ENCODE measurements around the gene DBN1.

The DBN1 gene

GRCh38 chr5:177439518-177440053 is 33.8 kb downstream of the DBN1 start:
- ChIA-PET CTCF (interaction anchor here (1.8 to 21.0 kb wide), 3 partner anchors 8 to 32 kb away, joined by 5 to 549 read pairs (median 163); partner anchors contain the start of genes F12 and PFN3), POLR2A (interaction anchor here (0.6 kb wide), 1 partner anchor 8 kb away, joined by 5 read pairs; no protein-coding TSS in a partner anchor)
- TF ChIP-seq CTCF (IDR thresholded peaks at IDR 0.05; ENCODE audit: control extremely low read depth, extremely low read depth, low read depth, missing control alignments), result no peak
- no peak for DNase-seq (ENCODE audit: extremely low spot score)

GRCh38 chr5:177438468-177438867 is 35.0 kb downstream of the DBN1 start:
- POLR2A ChIA-PET, result no interaction called here
- no peak for TF ChIP-seq CTCF (IDR thresholded peaks at IDR 0.05; ENCODE audit: control extremely low read depth, extremely low read depth, low read depth, missing control alignments)
- no peak for DNase-seq (ENCODE audit: extremely low spot score)
- CTCF ChIA-PET, result interaction anchor here (14.1 to 21.0 kb wide), 2 partner anchors 16 to 31 kb away, joined by 163 to 549 read pairs; partner anchors contain the start of genes F12 and PFN3

GRCh38 chr5:177437623-177438022 is 35.8 kb downstream of the DBN1 start:
- TF ChIP-seq CTCF (IDR thresholded peaks at IDR 0.05; ENCODE audit: control extremely low read depth, extremely low read depth, low read depth, missing control alignments), result no peak
- POLR2A ChIA-PET, result interaction anchor here (0.6 to 0.9 kb wide), 2 partner anchors 10 to 11 kb away, joined by 4 to 6 read pairs; partner anchors contain the start of gene GRK6
- CTCF ChIA-PET, result interaction anchor here (1.3 to 21.0 kb wide), 4 partner anchors 12 to 47 kb away, joined by 3 to 549 read pairs (median 83); partner anchors contain the start of genes F12 and PFN3
- DNase-seq (ENCODE audit: extremely low spot score), result no peak

- CTCF ChIA-PET, result interaction anchor here (1.0 to 21.0 kb wide), 3 partner anchors 19 to 64 kb away, joined by 3 to 549 read pairs (median 163); partner anchors contain the start of genes F12 and PFN3
- no peak for TF ChIP-seq CTCF (IDR thresholded peaks at IDR 0.05; ENCODE audit: control extremely low read depth, extremely low read depth, low read depth, missing control alignments)
- POLR2A ChIA-PET, result no interaction called here
- DNase-seq (ENCODE audit: extremely low spot score), result no peak
These were observed 37.4 kb downstream of the DBN1 start for GRCh38 chr5:177435847-177436536.

GRCh38 chr5:177434942-177435738 is 38.3 kb downstream of the DBN1 start:
- no peak for TF ChIP-seq CTCF (IDR thresholded peaks at IDR 0.05; ENCODE audit: control extremely low read depth, extremely low read depth, low read depth, missing control alignments)
- CTCF ChIA-PET, result interaction anchor here (2.5 to 23.4 kb wide), 4 partner anchors 10 to 29 kb away, joined by 16 to 549 read pairs (median 225); partner anchors contain the start of genes F12, PFN3 and PRR7
- POLR2A ChIA-PET, result interaction anchor here (0.6 to 1.0 kb wide), 2 partner anchors 10 to 896 kb away, joined by 3 to 4 read pairs; no protein-coding TSS in a partner anchor
- no peak for DNase-seq (ENCODE audit: extremely low spot score)

- POLR2A ChIA-PET, result interaction anchor here (0.6 to 1.0 kb wide), 2 partner anchors 10 to 895 kb away, joined by 3 to 4 read pairs; no protein-coding TSS in a partner anchor
- CTCF ChIA-PET, result interaction anchor here (0.8 to 23.4 kb wide), 5 partner anchors 11 to 45 kb away, joined by 3 to 347 read pairs (median 27); partner anchors contain the start of genes F12 and PRR7
- no peak for TF ChIP-seq CTCF (IDR thresholded peaks at IDR 0.05; ENCODE audit: control extremely low read depth, extremely low read depth, low read depth, missing control alignments)
- DNase-seq (ENCODE audit: extremely low spot score), result no peak
These were observed 39.0 kb downstream of the DBN1 start for GRCh38 chr5:177434437-177434836.

All from GM10248 (cell line).